GM12878 (cell line): ENCODE results near the gene PPAN. TPM values are rescaled to one million over a fixed set of nuclear protein-coding genes. Genes with fewer than 3 reads are reported as not detected.

Experiments used
- ATAC-seq: fragments of 200-7000 bp; cut with Tn5 transposase; 3 replicates; pipeline ENCODE4 v1.9.1; 2020; ENCODE audit warnings: mild to moderate bottlenecking, moderate library complexity
- BruUV-seq: library from RNA; stranded (reverse); fragments of 400-500 nt; replicated peaks from 2 replicates; lab custom pipeline; 2021; lab: Mats Ljungman, UMichigan
- CTCF ChIA-PET: fragments of 300-600 bp; sonication (Branson Sonifier 250); formaldehyde crosslinking; extraction: SDS; loops from one replicate; lab custom pipeline; 2021; ENCODE audit warnings: inconsistent platforms; lab: Yijun Ruan, JAX
- POLR2A ChIA-PET: fragments of 350-600 bp; formaldehyde crosslinking; extraction: SDS; loops from one replicate; lab custom pipeline; 2021; ENCODE audit warnings: inconsistent platforms; lab: Charles Lee
- RAD21 ChIA-PET: fragments of 300-600 bp; sonication (Branson Sonifier 250); formaldehyde crosslinking; loops from one replicate; lab custom pipeline; 2023; ENCODE audit warnings: antibody characterized with exemption; ENCODE audit not compliant: unreplicated experiment; lab: Charles Lee
- SMC1A ChIA-PET: fragments of 300-600 bp; sonication (Branson Sonifier 250); formaldehyde crosslinking; loops from one replicate; lab custom pipeline; 2023; ENCODE audit not compliant: unreplicated experiment, uncharacterized antibody; lab: Charles Lee
- DNase-seq: peaks from one replicate; pipeline ENCODE4 v3.0.0-alpha.2; 2011; ENCODE audit warnings: low read depth, low spot score
- FAIRE-seq: peaks from 3 replicates; lab custom pipeline; 2011; peaks lifted over from hg19 to GRCh38; lab: Jason Lieb, UNC
- H2AFZ ChIP-seq: 2 replicates; pipeline ENCODE4 v1.6.0; 2011; ENCODE audit warnings: low read depth, low read length, control low read depth; ENCODE audit not compliant: control insufficient read depth
- H3K27ac ChIP-seq: 2 replicates; pipeline ENCODE4 v1.5.1; 2011; ENCODE audit warnings: control low read depth; ENCODE audit not compliant: control insufficient read depth, insufficient read depth
- H3K27me3 ChIP-seq, 2 experiments: replicated peaks in 1 of 2; 2 replicates each; pipeline versions ENCODE4 v1.6.0 to v1.6.1; 2011; ENCODE audit warnings: low read length in 1 of 2; ENCODE audit not compliant: control insufficient read depth in 2 of 2, insufficient read depth in 2 of 2
- H3K36me3 ChIP-seq, 2 experiments: 2 replicates each; pipeline ENCODE4 v1.5.1; 2011; ENCODE audit warnings: low read length in 1 of 2; ENCODE audit not compliant: control insufficient read depth in 2 of 2, insufficient read depth in 2 of 2
- H3K4me1 ChIP-seq: 2 replicates; pipeline ENCODE4 v1.6.1; 2011; ENCODE audit warnings: mild to moderate bottlenecking, low read length, moderate library complexity, mixed read lengths; ENCODE audit not compliant: control insufficient read depth, insufficient read depth
- H3K4me2 ChIP-seq: 2 replicates; pipeline ENCODE4 v1.6.0; 2011; ENCODE audit warnings: control low read depth; ENCODE audit not compliant: control insufficient read depth, insufficient read depth
- H3K4me3 ChIP-seq: fragments of 200-600 bp; sonication (generic); 2 replicates; pipeline ENCODE4 v1.5.1; 2016
- H3K79me2 ChIP-seq: 2 replicates; pipeline ENCODE4 v1.6.0; 2011; ENCODE audit warnings: low read length; ENCODE audit not compliant: control insufficient read depth, insufficient read depth
- H3K9ac ChIP-seq: 2 replicates; pipeline ENCODE4 v1.8.0; 2011; ENCODE audit warnings: low read length, control low read depth, mixed read lengths; ENCODE audit not compliant: control insufficient read depth, insufficient read depth
- H3K9me3 ChIP-seq: replicated peaks from 3 replicates; pipeline ENCODE4 v1.5.1; 2011; ENCODE audit warnings: mild to moderate bottlenecking, low read length; ENCODE audit not compliant: control insufficient read depth, insufficient read depth
- H4K20me1 ChIP-seq: 2 replicates; pipeline ENCODE4 v1.6.0; 2011; ENCODE audit not compliant: control insufficient read depth, insufficient read depth
- ELK1 ChIP-seq: IDR thresholded peaks from 2 replicates; pipeline ENCODE4 v1.6.1; 2012; ENCODE audit warnings: low read depth, low read length, improper control_type of control experiment
- HCFC1 ChIP-seq: fragments of 150-350 bp; IDR thresholded peaks from 2 replicates; pipeline ENCODE4 v1.6.1; 2014; ENCODE audit warnings: low read length
- HSF1 ChIP-seq: fragments of 150-350 bp; IDR thresholded peaks from 2 replicates; pipeline ENCODE4 v1.6.1; 2014; ENCODE audit warnings: mild to moderate bottlenecking, low read depth, low read length
- MXI1 ChIP-seq: fragments of 150-350 bp; IDR thresholded peaks from 2 replicates; pipeline ENCODE4 v1.6.1; 2011; ENCODE audit warnings: low read depth, mild to moderate bottlenecking, inconsistent platforms, low read length, improper control_type of control experiment
- PML ChIP-seq: IDR thresholded peaks from 2 replicates; pipeline ENCODE4 v1.6.1; 2012; ENCODE audit warnings: low read length, inconsistent platforms
- RFX5 ChIP-seq: IDR thresholded peaks from 2 replicates; pipeline ENCODE4 v1.6.1; 2011; ENCODE audit warnings: low read depth, low read length, improper control_type of control experiment
- WGBS: methylation state at CpG from one replicate; pipeline ENCODE4 v1.1.6; 2016; ENCODE audit warnings: low lambda C conversion rate; ENCODE audit not compliant: insufficient replicate concordance, insufficient coverage; ENCODE audit errors: missing lambda C conversion rate; 5-methylcytosine and 5-hydroxymethylcytosine counted together
- in situ Hi-C: fragments of 300-500 bp; cut with MboI; formaldehyde crosslinking; loops from 9 replicates; pipeline ENCODE4 v1.14.3; 2018; ENCODE audit warnings: mixed read lengths
- intact Hi-C: fragments of 100-400 bp; cut with micrococcal nuclease; formaldehyde crosslinking; loops from one replicate; pipeline ENCODE4 v1.14.2; 2022; ENCODE audit not compliant: unreplicated experiment
- polyA plus RNA-seq, 11 experiments: library from polyadenylated mRNA; depleted of rRNA in 4 of 11; unstranded in 6 of 11; stranded (reverse) in 5 of 11; fragments of >200 nt; fragmentation: Nextera tagmentation in 4 of 11; fragmentation: Illumina TruSeq in 1 of 11; extraction: Ambion mirVana in 4 of 11; extraction: Trizol in 1 of 11; gene quantifications; 1 replicate in 1 of 11; 2 replicates in 10 of 11; pipeline versions ENCODE4 v1.2.1 to v1.2.3, GENCODE V29; 2011 to 2016; ENCODE audit warnings: inconsistent platforms in 2 of 11, missing spikeins in 2 of 11, low read depth in 1 of 11
- total RNA-seq, 4 experiments: library from RNA; depleted of rRNA in 3 of 4; stranded (reverse); fragments of >200 nt in 3 of 4; fragmentation: Illumina TruSeq in 1 of 4; extraction: Trizol in 1 of 4; gene quantifications; 2 replicates each; pipeline versions ENCODE4 v1.2.1 to v1.2.3, GENCODE V29; 2013 to 2021

Gene PPAN
- total and polyA plus RNA-seq, 10 of the 15 experiments (the other 5 are each of a cell fraction or from before 2014, with no cell fraction given): 2.1 to 171 (median 108) TPM

DNA sequence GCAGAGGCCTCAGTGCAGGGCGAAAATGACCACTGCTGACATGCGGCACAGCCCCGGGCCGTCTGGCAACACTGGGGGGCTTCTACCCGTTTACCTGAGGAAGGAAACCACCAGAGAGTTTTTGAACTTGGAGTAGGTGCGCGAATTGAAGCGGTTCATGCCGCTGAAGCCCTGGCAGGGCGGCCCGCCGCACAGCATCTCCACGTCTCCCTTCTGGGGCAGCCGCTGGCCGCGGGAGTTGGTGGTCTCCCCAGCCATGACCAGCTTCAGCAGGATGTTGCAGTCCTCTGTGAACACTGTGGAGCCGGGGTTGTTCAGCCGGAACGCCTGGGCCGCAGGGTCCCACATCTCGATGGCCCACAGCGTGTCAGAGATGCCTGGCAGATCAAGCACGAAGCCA lies 33.8 kb downstream of the PPAN start (continued):
- TF ChIP-seq RFX5: no peak
- no peak for TF ChIP-seq HCFC1
- no peak for TF ChIP-seq HSF1

DNA sequence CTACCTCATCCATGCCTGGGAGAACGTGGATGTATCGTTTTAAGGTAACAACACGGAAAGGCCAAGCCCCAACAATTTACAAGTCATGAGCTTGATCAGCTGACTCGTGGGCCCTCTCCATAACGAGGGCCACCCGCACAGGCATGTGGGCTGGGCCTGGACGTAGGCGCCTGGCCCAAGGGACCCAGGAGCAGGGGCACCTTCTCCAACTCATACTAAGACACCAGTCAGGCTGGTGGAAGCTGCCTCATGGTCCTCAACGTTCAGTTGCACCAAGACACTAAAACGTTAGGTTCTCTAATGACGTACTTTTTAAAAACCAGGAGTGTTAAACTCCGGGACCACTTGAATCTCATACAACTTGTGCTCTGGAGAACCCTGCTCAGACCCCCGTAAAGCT lies 35.3 kb downstream of the PPAN start:
- intact Hi-C loops: no loop called here
- no peak for DNase-seq
- 97% methylated on average over 13 of the region's 13 CpGs for WGBS
- ChIA-PET RAD21 (interaction anchor here (0.6 kb wide), 1 partner anchor 45 kb away, joined by 3 read pairs; no protein-coding TSS in a partner anchor), SMC1A (no interaction called here), CTCF (interaction anchor here (1.0 kb wide), 1 partner anchor 33 kb away, joined by 3 read pairs; no protein-coding TSS in a partner anchor), POLR2A (interaction anchor here (1.9 kb wide), 1 partner anchor 10 kb away, joined by 4 read pairs; no protein-coding TSS in a partner anchor)
- H4K20me1 ChIP-seq: no peaks in the 10 kb centered on the region
- ATAC-seq: no peak
- BruUV-seq: no TSS peak
- H3K27ac ChIP-seq: no peak overlapping the region
- no peaks in the 10 kb centered on the region for H3K4me1 ChIP-seq
- H3K9me3 ChIP-seq: no peaks in the 10 kb centered on the region
- H2AFZ ChIP-seq: no peak overlapping the region
- no peak overlapping the region for H3K9ac ChIP-seq
- no peaks in the 10 kb centered on the region for H3K79me2 ChIP-seq
- no peak overlapping the region for H3K4me3 ChIP-seq
- H3K4me2 ChIP-seq: no peak overlapping the region
- peaks cover 61 to 78% of the 10 kb centered on the region in 2 experiments for H3K36me3 ChIP-seq
- TF ChIP-seq ELK1 (no peak), MXI1 (no peak), PML (no peak)
- in situ Hi-C loops: no loop called here
- H3K27me3 ChIP-seq: no peaks in the 10 kb centered on the region
- no peak for FAIRE-seq
